Esophagus (tissue), 2 donors: Measurements from ENCODE around the gene PCLO. TPM values are rescaled to one million over a fixed set of nuclear protein-coding genes. Genes with fewer than 3 reads are reported as not detected.
"Not testable (repeated sequence)": the region's sequence is repeated elsewhere in the genome, so short reads cannot be mapped to it uniquely, and the experiment has no call there.

Source experiments
- H3K27ac ChIP-seq, 2 donors: one replicate each; pipeline ENCODE4 v1.5.1; 2013; ENCODE audit warnings: low read depth in 2 of 2, mild to moderate bottlenecking in 2 of 2, inconsistent platforms in 1 of 2, low read length in 1 of 2, moderate library complexity in 1 of 2
- H3K27me3 ChIP-seq, 2 donors: one replicate each; pipeline ENCODE4 v1.6.1; 2013; ENCODE audit warnings: low read length in 2 of 2, control low read depth in 1 of 2, mild to moderate bottlenecking in 1 of 2; ENCODE audit not compliant: insufficient read depth in 2 of 2, control insufficient read depth in 1 of 2
- H3K36me3 ChIP-seq, 2 donors: one replicate each; pipeline ENCODE4 v1.6.1; 2013; ENCODE audit warnings: low read length in 1 of 2; ENCODE audit not compliant: control insufficient read depth in 2 of 2, insufficient read depth in 2 of 2
- H3K4me1 ChIP-seq, 2 donors: one replicate each; pipeline ENCODE4 v1.6.1; 2013; ENCODE audit warnings: low read length in 1 of 2; ENCODE audit not compliant: control insufficient read depth in 2 of 2, insufficient read depth in 2 of 2
- H3K4me3 ChIP-seq, 2 donors: one replicate each; pipeline ENCODE4 v1.5.1; 2013; ENCODE audit warnings: low read length in 2 of 2, mild to moderate bottlenecking in 2 of 2, low read depth in 1 of 2, moderate library complexity in 1 of 2
- H3K9me3 ChIP-seq, 2 donors: one replicate each; pipeline ENCODE4 v1.6.1; 2013; ENCODE audit warnings: mild to moderate bottlenecking in 2 of 2, low read depth in 1 of 2, low read length in 1 of 2, moderate library complexity in 1 of 2; ENCODE audit not compliant: control insufficient read depth in 2 of 2, insufficient read depth in 1 of 2
- WGBS, 2 donors: extraction: QIAGEN DNeasy Blood & Tissue Kit; methylation state at CpG; one replicate each; pipeline ENCODE4 v1.1.7; 2013; 5-methylcytosine and 5-hydroxymethylcytosine counted together
- polyA plus RNA-seq, 2 donors: library from polyadenylated mRNA; stranded (reverse); fragments of 200-250 nt; gene quantifications; one replicate each; pipeline ENCODE4 v1.2.3, GENCODE V29; 2013
- donor health status: healthy with polysubstance abuse.
- donor health status: Bipolar disorder and iron deficiency.

PCLO gene
- polyA plus RNA-seq, 2 donors, result 1.5 to 1.6 TPM

- no peak overlapping the region for H3K4me3 ChIP-seq
- H3K9me3 ChIP-seq, result no peaks in the 10 kb centered on the region
- no peaks in the 10 kb centered on the region for H3K4me1 ChIP-seq
- no peak overlapping the region for H3K27ac ChIP-seq
- 72 to 76% methylated on average over 3 of the region's 3 CpGs for WGBS, 2 donors
- no peaks in the 10 kb centered on the region for H3K27me3 ChIP-seq
- H3K36me3 ChIP-seq, result no peaks in the 10 kb centered on the region
Measured at GRCh38 chr7:82897500-82897899, 265.2 kb downstream of the PCLO start.

GRCh38 chr7:82894341-82894740 is 268.3 kb downstream of the PCLO start:
- H3K36me3 ChIP-seq, H3K4me1 ChIP-seq, H3K27me3 ChIP-seq, H3K27ac ChIP-seq, H3K4me3 ChIP-seq, H3K9me3 ChIP-seq: not testable (repeated sequence)
- 77 to 80% methylated on average over 7 of the region's 7 CpGs for WGBS, 2 donors

DNA sequence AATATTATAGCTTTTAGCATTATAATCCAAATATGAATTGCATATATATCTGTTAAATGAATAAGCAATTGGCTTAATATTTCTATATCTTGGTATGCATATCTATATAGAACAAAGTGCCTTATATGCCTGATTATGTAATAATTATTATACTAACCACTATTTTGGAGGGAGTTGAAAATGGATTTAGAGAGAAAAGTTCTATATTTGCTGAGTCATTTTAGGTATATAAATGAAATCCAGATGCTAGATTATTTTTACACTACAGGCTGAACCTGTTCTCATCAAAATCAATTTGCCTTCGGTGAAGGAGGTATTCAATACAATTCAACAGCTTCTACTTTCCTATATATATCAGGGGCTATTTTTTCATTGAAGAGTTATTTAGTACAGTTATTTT is 276.4 kb downstream of the PCLO start:
- Histone ChIP-seq H3K4me3 (no peak overlapping the region), H3K9me3 (no peaks in the 10 kb centered on the region), H3K27ac (no peak overlapping the region), H3K27me3 (no peaks in the 10 kb centered on the region), H3K36me3 (no peaks in the 10 kb centered on the region), H3K4me1 (no peaks in the 10 kb centered on the region)
- WGBS, 2 donors, result 45 to 76% methylated on average over 1 of the region's 1 CpG

DNA sequence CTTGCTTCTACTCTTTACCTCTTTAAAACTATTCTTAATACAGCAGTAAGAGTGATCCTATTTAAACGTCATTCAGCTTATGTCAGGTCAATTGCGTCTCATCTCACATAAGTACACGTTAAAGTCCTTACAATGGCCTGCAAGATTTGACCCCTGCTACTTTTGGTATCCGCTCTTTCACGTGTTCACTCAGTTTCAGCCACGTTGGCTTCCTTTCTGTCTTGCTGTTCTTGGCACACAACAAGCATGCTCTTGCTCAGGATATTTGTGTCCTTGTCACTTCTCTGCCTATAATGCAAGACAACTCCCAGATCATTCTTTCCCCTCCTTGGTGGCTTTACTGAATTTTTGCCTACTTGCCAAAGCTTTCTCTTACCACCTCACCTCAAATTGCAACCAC is 296.8 kb downstream of the PCLO start:
- H3K4me1 ChIP-seq, result no peaks in the 10 kb centered on the region
- no peak overlapping the region for H3K4me3 ChIP-seq
- 83 to 89% methylated on average over 6 of the region's 6 CpGs for WGBS, 2 donors

GRCh38 chr7:82859106-82859850 is 303.4 kb downstream of the PCLO start:
- Histone ChIP-seq H3K4me1 (no peaks in the 10 kb centered on the region), H3K27ac (no peak overlapping the region), H3K9me3 (no peaks in the 10 kb centered on the region), H3K36me3 (no peaks in the 10 kb centered on the region), H3K27me3 (no peaks in the 10 kb centered on the region), H3K4me3 (no peak overlapping the region)
- 74 to 79% methylated on average over 1 of the region's 1 CpG for WGBS, 2 donors

More for the DNA sequence above, 296.8 kb downstream of the PCLO start:
- no peaks in the 10 kb centered on the region for H3K9me3 ChIP-seq
- H3K36me3 ChIP-seq, result no peaks in the 10 kb centered on the region
- H3K27ac ChIP-seq, result no peak overlapping the region
- no peaks in the 10 kb centered on the region for H3K27me3 ChIP-seq

- H3K36me3 ChIP-seq, result no peaks in the 10 kb centered on the region
- no peaks in the 10 kb centered on the region for H3K27me3 ChIP-seq
- H3K27ac ChIP-seq, result no peak overlapping the region
- no peaks in the 10 kb centered on the region for H3K4me1 ChIP-seq
- WGBS, 2 donors, result 88 to 91% methylated on average over 4 of the region's 4 CpGs
- H3K9me3 ChIP-seq, result no peaks in the 10 kb centered on the region
- no peak overlapping the region for H3K4me3 ChIP-seq
Measured at GRCh38 chr7:82851121-82851520, 311.6 kb downstream of the PCLO start.

DNA sequence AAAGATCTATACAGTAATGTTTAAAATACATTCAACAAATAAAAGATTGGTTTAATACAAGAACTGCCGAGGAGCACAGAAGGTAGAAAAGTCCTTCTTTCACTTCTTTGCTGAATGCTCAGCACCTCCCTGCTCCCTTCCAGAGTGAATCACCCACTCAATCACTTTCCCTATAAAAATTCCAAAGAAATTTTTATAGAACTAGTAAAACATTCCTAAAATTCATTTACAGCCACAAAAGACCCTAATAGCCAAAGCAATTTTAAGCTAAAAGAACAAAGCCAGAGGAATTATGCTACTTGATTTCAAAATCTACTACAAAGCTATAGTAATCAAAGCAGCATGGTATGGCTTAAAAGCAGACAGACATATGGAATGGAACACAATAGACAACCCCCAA is 320.9 kb downstream of the PCLO start:
- 91 to 98% methylated on average over 1 of the region's 1 CpG for WGBS, 2 donors
- H3K4me1 ChIP-seq, result no peaks in the 10 kb centered on the region
- H3K27ac ChIP-seq, result no peak overlapping the region
- no peak overlapping the region for H3K4me3 ChIP-seq
- no peaks in the 10 kb centered on the region for H3K9me3 ChIP-seq
- no peaks in the 10 kb centered on the region for H3K27me3 ChIP-seq
- no peaks in the 10 kb centered on the region for H3K36me3 ChIP-seq

DNA sequence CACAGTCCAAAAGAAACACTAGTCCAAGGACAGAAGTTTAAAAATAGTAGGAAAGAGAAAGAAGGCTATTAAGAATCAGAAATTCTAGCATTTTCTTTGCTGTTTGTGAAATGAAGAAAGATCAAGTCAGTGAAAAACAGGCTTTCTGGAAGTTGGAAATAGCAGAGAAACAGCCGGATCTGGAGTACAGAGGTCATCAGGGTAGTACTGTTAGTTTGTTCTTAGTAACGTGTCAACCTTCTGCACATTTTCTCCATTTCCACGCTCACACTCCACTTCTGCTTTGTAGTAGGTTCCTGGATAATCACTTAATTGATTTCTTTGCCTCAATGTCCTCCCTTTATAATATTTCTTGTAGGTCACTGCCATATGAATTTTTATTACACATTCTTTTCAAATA is 322.6 kb downstream of the PCLO start:
- H3K27me3 ChIP-seq, result no peaks in the 10 kb centered on the region
- H3K27ac ChIP-seq, result no peak overlapping the region
- no peaks in the 10 kb centered on the region for H3K36me3 ChIP-seq
- H3K4me3 ChIP-seq, result no peak overlapping the region
- 54 to 63% methylated on average over 3 of the region's 3 CpGs for WGBS, 2 donors
- no peaks in the 10 kb centered on the region for H3K9me3 ChIP-seq
- H3K4me1 ChIP-seq, result no peaks in the 10 kb centered on the region

- H3K27me3 ChIP-seq, result no peaks in the 10 kb centered on the region
- WGBS, 2 donors, result 65 to 73% methylated on average over 4 of the region's 4 CpGs
- H3K36me3 ChIP-seq, result no peaks in the 10 kb centered on the region
- H3K4me1 ChIP-seq, result no peaks in the 10 kb centered on the region
- H3K9me3 ChIP-seq, result no peaks in the 10 kb centered on the region
- no peak overlapping the region for H3K4me3 ChIP-seq
- H3K27ac ChIP-seq, result no peak overlapping the region
Measured at GRCh38 chr7:82839555-82839954, 323.1 kb downstream of the PCLO start.

DNA sequence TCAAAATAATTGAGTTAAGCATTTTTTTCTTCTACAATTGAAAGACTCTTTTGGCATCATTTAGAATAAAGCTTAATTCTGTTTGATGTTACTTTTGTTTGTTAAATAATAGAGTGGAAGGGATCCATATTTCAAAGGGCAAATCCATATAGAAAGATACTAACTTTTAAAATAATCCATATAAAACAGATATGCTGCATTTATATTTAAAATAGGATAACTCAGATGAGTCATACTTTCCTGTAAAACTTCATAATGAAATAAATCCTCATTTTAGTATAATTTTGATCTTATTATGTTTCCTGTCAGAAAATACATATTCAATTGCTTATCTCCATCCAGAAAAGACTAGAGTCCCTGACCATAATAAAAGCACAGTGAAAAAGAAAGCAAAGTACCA is 323.6 kb downstream of the PCLO start:
- H3K27ac ChIP-seq, result no peak overlapping the region
- H3K9me3 ChIP-seq, result no peaks in the 10 kb centered on the region
- no peaks in the 10 kb centered on the region for H3K4me1 ChIP-seq
- H3K36me3 ChIP-seq, result no peaks in the 10 kb centered on the region
- no peaks in the 10 kb centered on the region for H3K27me3 ChIP-seq
- no peak overlapping the region for H3K4me3 ChIP-seq
